B cell (primary cell): Measurements from ENCODE around the gene KIF21A. TPM values are rescaled to one million over a fixed set of nuclear protein-coding genes. Genes with fewer than 3 reads are reported as not detected.

ENCODE experiments used
- ATAC-seq: fragments of 200-7000 bp; cut with Tn5 transposase; one replicate; pipeline ENCODE4 v1.10.0; 2021; ENCODE audit warnings: low read depth, mild to moderate bottlenecking, moderate number of reproducible peaks, moderate library complexity
- CTCF ChIA-PET: fragments of 350-600 bp; sonication (Branson Sonifier 250); formaldehyde crosslinking; loops from one replicate; lab custom pipeline; 2021; ENCODE audit warnings: antibody characterized with exemption, inconsistent platforms; lab: Charles Lee
- POLR2A ChIA-PET: fragments of 350-600 bp; sonication (Branson Sonifier 250); formaldehyde crosslinking; loops from one replicate; lab custom pipeline; 2021; ENCODE audit warnings: antibody characterized with exemption; lab: Charles Lee
- DNase-seq: peaks from one replicate; pipeline ENCODE4 v3.0.0; 2013
- H2AFZ ChIP-seq: 2 replicates; pipeline ENCODE4 v1.6.1; 2012; ENCODE audit warnings: mild to moderate bottlenecking, low read depth, low read length; ENCODE audit not compliant: insufficient read depth, poor library complexity, severe bottlenecking
- H3K27ac ChIP-seq, 2 donors: 1 replicate in 1 of 2; 2 replicates in 1 of 2; pipeline ENCODE4 v1.5.1; 2012 to 2013; ENCODE audit warnings: low read length in 2 of 2, mild to moderate bottlenecking in 2 of 2, moderate library complexity in 1 of 2
- H3K27me3 ChIP-seq, 4 experiments: fragments of 200-600 bp in 1 of 4; sonication (generic) in 1 of 4; replicated peaks in 1 of 4; 1 replicate in 2 of 4; 2 replicates in 2 of 4; pipeline versions ENCODE4 v1.6.1 to v1.7.0; 2013 to 2016; ENCODE audit warnings: low read length in 3 of 4, mild to moderate bottlenecking in 2 of 4, mixed read lengths in 1 of 4, moderate library complexity in 1 of 4; ENCODE audit not compliant: insufficient read depth in 4 of 4, control insufficient read depth in 3 of 4; ENCODE audit errors: control extremely low read depth in 1 of 4
- H3K36me3 ChIP-seq, 2 experiments: replicated peaks in 1 of 2; 1 replicate in 1 of 2; 2 replicates in 1 of 2; pipeline versions ENCODE4 v1.6.1 to v1.7.1; 2013; ENCODE audit warnings: low read length in 1 of 2; ENCODE audit not compliant: insufficient read depth in 2 of 2, control insufficient read depth in 1 of 2; ENCODE audit errors: control extremely low read depth in 1 of 2, extremely low read depth in 1 of 2
- H3K4me1 ChIP-seq, 2 donors: fragments of 200-600 bp in 1 of 2; sonication (generic) in 1 of 2; 1 replicate in 1 of 2; 2 replicates in 1 of 2; pipeline versions ENCODE4 v1.5.1 to v1.6.1; 2013 to 2017; ENCODE audit warnings: low read length in 2 of 2; ENCODE audit not compliant: control insufficient read depth in 2 of 2, insufficient read depth in 2 of 2
- H3K4me2 ChIP-seq: replicated peaks from 2 replicates; pipeline ENCODE3; 2012; ENCODE audit warnings: mild to moderate bottlenecking, low read depth, low read length; ENCODE audit not compliant: poor library complexity, severe bottlenecking
- H3K4me3 ChIP-seq, 5 experiments: fragments of 200-600 bp in 1 of 5; sonication (generic) in 1 of 5; 1 replicate in 3 of 5; 2 replicates in 2 of 5; pipeline versions ENCODE4 v1.5.1 to v1.7.0; 2011 to 2016; ENCODE audit warnings: low read length in 4 of 5, mild to moderate bottlenecking in 4 of 5, low read depth in 2 of 5, control low read depth in 1 of 5, moderate library complexity in 1 of 5; ENCODE audit not compliant: insufficient read depth in 1 of 5; ENCODE audit errors: control extremely low read depth in 1 of 5, extremely low read depth in 1 of 5
- H3K79me2 ChIP-seq: fragments of 200-600 bp; sonication (generic); one replicate; pipeline ENCODE4 v1.6.0; 2016; ENCODE audit warnings: low read length; ENCODE audit not compliant: control insufficient read depth, insufficient read depth
- H3K9ac ChIP-seq: fragments of 200-600 bp; sonication (generic); 2 replicates; pipeline ENCODE4 v1.6.1; 2017; ENCODE audit warnings: mild to moderate bottlenecking, low read length, moderate library complexity
- H3K9me3 ChIP-seq, 3 donors: one replicate each; pipeline versions ENCODE4 v1.6.1 to v1.7.1; 2013; ENCODE audit warnings: low read length in 2 of 3; ENCODE audit not compliant: control insufficient read depth in 2 of 3, insufficient read depth in 1 of 3; ENCODE audit errors: control extremely low read depth in 1 of 3
- H4K20me1 ChIP-seq: 2 replicates; pipeline ENCODE4 v1.6.0; 2012; ENCODE audit warnings: mild to moderate bottlenecking, low read length; ENCODE audit not compliant: insufficient read depth, control insufficient read depth, poor library complexity, severe bottlenecking
- H3K27ac Mint-ChIP-seq: one replicate; pipeline ENCODE4 v1.8.0; 2021; ENCODE audit warnings: mixed read lengths
- H3K27me3 Mint-ChIP-seq: one replicate; pipeline ENCODE4 v1.8.0; 2021; ENCODE audit warnings: mixed read lengths
- H3K4me1 Mint-ChIP-seq: one replicate; pipeline ENCODE4 v1.8.0; 2021; ENCODE audit warnings: mixed read lengths
- H3K4me3 Mint-ChIP-seq: one replicate; pipeline ENCODE4 v1.8.0; 2021; ENCODE audit warnings: mixed read lengths
- H3K9me3 Mint-ChIP-seq: one replicate; pipeline ENCODE4 v1.8.0; 2022; ENCODE audit warnings: mixed read lengths; ENCODE audit not compliant: insufficient read depth
- EZH2 ChIP-seq: IDR thresholded peaks from 2 replicates; pipeline ENCODE4 v1.6.1; 2012; ENCODE audit warnings: borderline replicate concordance, low read depth, mild to moderate bottlenecking, moderate library complexity, low read length; ENCODE audit not compliant: insufficient read depth, poor library complexity, severe bottlenecking
- WGBS: methylation state at CpG from one replicate; pipeline ENCODE4 v1.1.5; 2013; ENCODE audit warnings: missing lambda C conversion rate; ENCODE audit not compliant: insufficient coverage; 5-methylcytosine and 5-hydroxymethylcytosine counted together
- intact Hi-C: fragments of 100-400 bp; cut with micrococcal nuclease; formaldehyde crosslinking; loops from one replicate; pipeline ENCODE4 v1.10.0; 2022
- polyA plus RNA-seq: library from polyadenylated mRNA; depleted of rRNA; stranded (reverse); fragments of >200 nt; gene quantifications from 2 replicates; pipeline ENCODE4 v1.2.3, GENCODE V29; 2012
- total RNA-seq, 2 donors: library from RNA; stranded (reverse); fragments of 120-200 nt in 1 of 2; gene quantifications; 1 replicate in 1 of 2; 2 replicates in 1 of 2; pipeline versions ENCODE4 v1.2.3 to v1.2.4, GENCODE V29; 2013 to 2022
- TF ChIP-seq, protein P1 (sequence below): fragments of 200-600 bp; IDR thresholded peaks from one replicate; pipeline ENCODE4 v1.8.0; 2022; ENCODE audit warnings: antibody characterized with exemption, mild to moderate bottlenecking

The KIF21A gene
- total and polyA plus RNA-seq, 2 donors (not counting 1 experiment from before 2014, with no cell fraction given), result 0.33 to 2.2 TPM

DNA sequence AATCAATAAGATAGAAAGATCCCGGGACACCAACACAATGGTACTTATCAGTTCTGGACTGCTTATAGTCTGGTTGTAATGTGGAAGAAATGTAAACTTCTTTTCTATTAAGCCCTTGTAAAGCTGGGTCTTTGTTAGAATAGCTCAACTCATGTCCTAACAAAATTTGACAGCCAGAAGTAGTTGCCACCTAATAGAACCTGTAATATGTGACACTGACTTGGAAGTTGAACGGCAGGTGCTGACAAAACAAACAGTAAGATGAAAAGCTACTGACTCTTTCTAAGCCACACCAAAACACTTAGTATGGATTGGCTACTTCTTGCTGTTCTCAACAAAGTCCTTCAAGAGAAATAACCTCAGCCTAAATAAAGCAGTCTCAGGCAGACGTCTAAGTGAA is 56.6 kb downstream of the KIF21A start:
- no peak overlapping the region for H2AFZ ChIP-seq
- WGBS, result 100% methylated on average over 1 of the region's 3 CpGs
- POLR2A ChIA-PET, result no interaction called here
- Mint-ChIP-seq H3K27me3 (peaks cover 5% of the 10 kb centered on the region), H3K27ac (no peak overlapping the region), H3K4me1 (no peaks in the 10 kb centered on the region), H3K4me3 (no peak overlapping the region), H3K9me3 (no peaks in the 10 kb centered on the region)
- no peaks in the 10 kb centered on the region for H3K27me3 ChIP-seq
- H3K9ac ChIP-seq, result no peak overlapping the region
- ATAC-seq, result no peak
- TF ChIP-seq EZH2, result no peak
- TF ChIP-seq, protein P1, sequence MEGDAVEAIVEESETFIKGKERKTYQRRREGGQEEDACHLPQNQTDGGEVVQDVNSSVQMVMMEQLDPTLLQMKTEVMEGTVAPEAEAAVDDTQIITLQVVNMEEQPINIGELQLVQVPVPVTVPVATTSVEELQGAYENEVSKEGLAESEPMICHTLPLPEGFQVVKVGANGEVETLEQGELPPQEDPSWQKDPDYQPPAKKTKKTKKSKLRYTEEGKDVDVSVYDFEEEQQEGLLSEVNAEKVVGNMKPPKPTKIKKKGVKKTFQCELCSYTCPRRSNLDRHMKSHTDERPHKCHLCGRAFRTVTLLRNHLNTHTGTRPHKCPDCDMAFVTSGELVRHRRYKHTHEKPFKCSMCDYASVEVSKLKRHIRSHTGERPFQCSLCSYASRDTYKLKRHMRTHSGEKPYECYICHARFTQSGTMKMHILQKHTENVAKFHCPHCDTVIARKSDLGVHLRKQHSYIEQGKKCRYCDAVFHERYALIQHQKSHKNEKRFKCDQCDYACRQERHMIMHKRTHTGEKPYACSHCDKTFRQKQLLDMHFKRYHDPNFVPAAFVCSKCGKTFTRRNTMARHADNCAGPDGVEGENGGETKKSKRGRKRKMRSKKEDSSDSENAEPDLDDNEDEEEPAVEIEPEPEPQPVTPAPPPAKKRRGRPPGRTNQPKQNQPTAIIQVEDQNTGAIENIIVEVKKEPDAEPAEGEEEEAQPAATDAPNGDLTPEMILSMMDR, result no peak
- H3K9me3 ChIP-seq, result no peaks in the 10 kb centered on the region
- no peaks in the 10 kb centered on the region for H3K79me2 ChIP-seq
- no peaks in the 10 kb centered on the region for H4K20me1 ChIP-seq
- no peak for DNase-seq
- no peak overlapping the region for H3K27ac ChIP-seq
- CTCF ChIA-PET, result interaction anchor here (1.0 kb wide), 1 partner anchor 11 kb away, joined by 3 read pairs; no protein-coding TSS in a partner anchor
- H3K4me1 ChIP-seq, result no peaks in the 10 kb centered on the region
- H3K36me3 ChIP-seq, result no peaks in the 10 kb centered on the region
- H3K4me2 ChIP-seq, result no peak overlapping the region
- intact Hi-C loops, result no loop called here
- no peak overlapping the region for H3K4me3 ChIP-seq

DNA sequence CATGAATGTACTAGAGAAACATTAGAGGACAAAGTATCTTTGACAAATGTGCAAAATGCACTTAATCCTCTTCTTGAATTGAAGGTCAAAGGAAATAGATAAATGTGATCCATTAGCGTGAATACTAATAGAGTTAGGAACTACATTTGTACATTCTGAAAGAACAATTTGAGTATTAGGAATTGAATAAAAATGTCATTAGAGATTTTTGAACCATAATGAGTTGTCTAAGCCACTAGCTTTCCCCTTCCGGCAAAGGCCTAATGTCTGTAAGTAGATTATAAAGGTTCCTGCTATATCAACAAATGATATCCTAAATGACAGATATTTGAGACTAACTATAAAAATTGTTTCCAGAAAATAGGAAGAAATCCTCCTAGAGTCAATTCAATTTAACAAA is 59.8 kb downstream of the KIF21A start:
- no peak overlapping the region for H3K4me3 Mint-ChIP-seq
- no peaks in the 10 kb centered on the region for H3K9me3 Mint-ChIP-seq
- ChIA-PET POLR2A (no interaction called here), CTCF (no interaction called here)
- Histone ChIP-seq H2AFZ (no peak overlapping the region), H3K27me3 (no peaks in the 10 kb centered on the region), H3K27ac (no peak overlapping the region), H3K4me2 (no peak overlapping the region), H3K9ac (no peak overlapping the region), H4K20me1 (no peaks in the 10 kb centered on the region), H3K9me3 (no peaks in the 10 kb centered on the region), H3K4me3 (no peak overlapping the region), H3K36me3 (no peaks in the 10 kb centered on the region), H3K79me2 (no peaks in the 10 kb centered on the region), H3K4me1 (no peaks in the 10 kb centered on the region)
- H3K27ac Mint-ChIP-seq, result no peak overlapping the region
- no peaks in the 10 kb centered on the region for H3K4me1 Mint-ChIP-seq
- ATAC-seq (no peak), DNase-seq (no peak)
- intact Hi-C loops, result no loop called here
- TF ChIP-seq, protein P1, result no peak
- no peak for TF ChIP-seq EZH2
- H3K27me3 Mint-ChIP-seq, result peaks cover 5% of the 10 kb centered on the region
- WGBS, result no CpG with 5 or more reads among the region's 2 CpGs
